H1 (cell line): ENCODE results near the gene SAMMSON. TPM values are rescaled to one million over a fixed set of nuclear protein-coding genes. Genes with fewer than 3 reads are reported as not detected.
A peak's percentile ranks its signal among the peaks of the same experiment; 100 is the strongest.

Source experiments
- CTCF ChIA-PET: fragments of 300-600 bp; sonication (Branson Sonifier 250); formaldehyde crosslinking; loops from one replicate; lab custom pipeline; 2021; ENCODE audit not compliant: partially characterized antibody; lab: Charles Lee
- POLR2A ChIA-PET: fragments of 300-600 bp; sonication (Branson Sonifier 250); formaldehyde crosslinking; loops from one replicate; lab custom pipeline; 2021; ENCODE audit warnings: inconsistent platforms; ENCODE audit not compliant: partially characterized antibody; lab: Charles Lee
- DNase-seq, 2 experiments: peaks; one replicate each; pipeline versions ENCODE4 v3.0.0 to v3.0.0-alpha.2; 2010 to 2022; ENCODE audit warnings: low spot score in 2 of 2, low read depth in 1 of 2, mixed read lengths in 1 of 2
- FAIRE-seq: peaks from 2 replicates; lab custom pipeline; 2011; peaks lifted over from hg19 to GRCh38; lab: Jason Lieb, UNC
- H2AFZ ChIP-seq: 2 replicates; pipeline ENCODE4 v1.8.1; 2012; ENCODE audit warnings: low read length, inconsistent platforms
- H2AK5ac ChIP-seq: 2 replicates; pipeline ENCODE4 v1.6.1; 2013; ENCODE audit warnings: low read depth, low read length
- H2BK120ac ChIP-seq: replicated peaks from 2 replicates; pipeline ENCODE3; 2013; ENCODE audit warnings: low read depth, low read length, inconsistent platforms
- H2BK12ac ChIP-seq: 2 replicates; pipeline ENCODE4 v1.6.1; 2013; ENCODE audit warnings: low read depth, low read length
- H2BK15ac ChIP-seq: 2 replicates; pipeline ENCODE4 v1.6.1; 2013; ENCODE audit warnings: low read length
- H2BK20ac ChIP-seq: 2 replicates; pipeline ENCODE4 v1.6.1; 2013; ENCODE audit warnings: low read length
- H2BK5ac ChIP-seq: 2 replicates; pipeline ENCODE4 v1.6.1; 2013; ENCODE audit warnings: low read depth, low read length
- H3K14ac ChIP-seq: 2 replicates; pipeline ENCODE4 v1.6.1; 2013; ENCODE audit warnings: inconsistent platforms; ENCODE audit not compliant: insufficient read length
- H3K18ac ChIP-seq: 2 replicates; pipeline ENCODE4 v1.6.1; 2013; ENCODE audit warnings: low read length; ENCODE audit errors: extremely low read depth
- H3K23ac ChIP-seq: 2 replicates; pipeline ENCODE4 v1.6.1; 2013; ENCODE audit warnings: inconsistent platforms; ENCODE audit not compliant: insufficient read length
- H3K23me2 ChIP-seq: 2 replicates; pipeline ENCODE4 v1.6.1; 2013; ENCODE audit warnings: low read depth, low read length
- H3K27ac ChIP-seq: 2 replicates; pipeline ENCODE4 v1.6.1; 2011; ENCODE audit warnings: low read depth, low read length, inconsistent platforms
- H3K27me3 ChIP-seq, 4 experiments: replicated peaks in 1 of 4; 1 replicate in 1 of 4; 2 replicates in 3 of 4; pipeline versions ENCODE4 v1.6.1 to v1.8.1; 2011 to 2013; ENCODE audit warnings: low read length in 3 of 4, mild to moderate bottlenecking in 3 of 4, inconsistent platforms in 2 of 4, mixed read lengths in 2 of 4, moderate library complexity in 1 of 4; ENCODE audit not compliant: control insufficient read depth in 3 of 4, insufficient read depth in 3 of 4; ENCODE audit errors: extremely low read depth in 1 of 4
- H3K36me3 ChIP-seq, 4 experiments: 2 replicates each; pipeline versions ENCODE4 v1.6.1 to v1.8.1; 2011 to 2013; ENCODE audit warnings: mild to moderate bottlenecking in 4 of 4, low read length in 3 of 4, moderate library complexity in 2 of 4, control low read depth in 1 of 4, inconsistent platforms in 1 of 4; ENCODE audit not compliant: insufficient read depth in 4 of 4, control insufficient read depth in 2 of 4
- H3K4ac ChIP-seq: replicated peaks from 2 replicates; pipeline ENCODE3; 2013; ENCODE audit warnings: low read length, low read depth, mixed read lengths, inconsistent platforms; ENCODE audit not compliant: insufficient read length
- H3K4me1 ChIP-seq, 4 experiments: replicated peaks in 1 of 4; 1 replicate in 1 of 4; 2 replicates in 3 of 4; pipeline versions ENCODE4 v1.6.1 to v1.8.1; 2011 to 2013; ENCODE audit warnings: low read length in 3 of 4, inconsistent platforms in 2 of 4, mixed read lengths in 1 of 4; ENCODE audit not compliant: insufficient read depth in 4 of 4, control insufficient read depth in 3 of 4
- H3K4me2 ChIP-seq, 2 experiments: 2 replicates each; pipeline versions ENCODE4 v1.6.1 to v1.8.1; 2011 to 2013; ENCODE audit warnings: low read depth in 2 of 2, low read length in 2 of 2, control low read depth in 1 of 2, inconsistent platforms in 1 of 2, mild to moderate bottlenecking in 1 of 2; ENCODE audit not compliant: insufficient read depth in 1 of 2
- H3K4me3 ChIP-seq, 4 experiments: fragments of 200-600, 300-600 bp in 1 of 4; sonication (generic), shearing (Covaris generic), sonication (Bioruptor Twin) in 1 of 4; 2 replicates each; pipeline versions ENCODE4 v1.5.1 to v1.8.1; 2011 to 2016; ENCODE audit warnings: low read length in 4 of 4, low read depth in 3 of 4, control low read depth in 2 of 4, inconsistent platforms in 2 of 4, mild to moderate bottlenecking in 2 of 4, mixed read lengths in 1 of 4, moderate library complexity in 1 of 4; ENCODE audit not compliant: insufficient read depth in 2 of 4; ENCODE audit errors: extremely low read depth in 1 of 4
- H3K56ac ChIP-seq: replicated peaks from 2 replicates; pipeline ENCODE3; 2013; ENCODE audit warnings: low read depth, mild to moderate bottlenecking, mixed read lengths, low read length, inconsistent platforms; ENCODE audit not compliant: insufficient read length
- H3K79me1 ChIP-seq: 2 replicates; pipeline ENCODE4 v1.6.1; 2013; ENCODE audit warnings: low read depth, low read length, control low read depth
- H3K79me2 ChIP-seq, 2 experiments: 2 replicates each; pipeline versions ENCODE4 v1.6.1 to v1.8.1; 2012 to 2013; ENCODE audit warnings: low read length in 2 of 2, mild to moderate bottlenecking in 2 of 2, inconsistent platforms in 1 of 2; ENCODE audit not compliant: insufficient read depth in 2 of 2, control insufficient read depth in 1 of 2
- H3K9ac ChIP-seq, 4 experiments: replicated peaks in 1 of 4; 1 replicate in 1 of 4; 2 replicates in 3 of 4; pipeline versions ENCODE4 v1.6.1 to v1.8.1; 2011 to 2013; ENCODE audit warnings: low read depth in 3 of 4, low read length in 3 of 4, control low read depth in 2 of 4, mild to moderate bottlenecking in 2 of 4, moderate library complexity in 2 of 4, inconsistent platforms in 1 of 4; ENCODE audit errors: extremely low read depth in 1 of 4
- H3K9me3 ChIP-seq, 2 experiments: 2 replicates each; pipeline versions ENCODE4 v1.6.1 to v1.8.1; 2012 to 2013; ENCODE audit warnings: mild to moderate bottlenecking in 2 of 2, moderate library complexity in 2 of 2, control low read depth in 1 of 2, inconsistent platforms in 1 of 2, low read depth in 1 of 2, low read length in 1 of 2, mixed read lengths in 1 of 2; ENCODE audit not compliant: insufficient read depth in 2 of 2
- H4K20me1 ChIP-seq, 2 experiments: replicated peaks in 1 of 2; 2 replicates each; pipeline versions ENCODE3 to v1.8.1; 2011 to 2013; ENCODE audit warnings: inconsistent platforms in 2 of 2, low read length in 2 of 2, mild to moderate bottlenecking in 1 of 2; ENCODE audit not compliant: insufficient read depth in 2 of 2, control insufficient read depth in 1 of 2
- H4K5ac ChIP-seq: 2 replicates; pipeline ENCODE4 v1.6.1; 2013; ENCODE audit warnings: low read length, low read depth, mixed read lengths, inconsistent platforms; ENCODE audit not compliant: insufficient read length
- H4K8ac ChIP-seq: 2 replicates; pipeline ENCODE4 v1.8.0; 2013; ENCODE audit warnings: mild to moderate bottlenecking, moderate library complexity, low read length, inconsistent platforms; ENCODE audit not compliant: insufficient read depth; ENCODE audit errors: extremely low read depth
- H4K91ac ChIP-seq: replicated peaks from 2 replicates; pipeline ENCODE3; 2013; ENCODE audit warnings: low read length, mixed read lengths, inconsistent platforms; ENCODE audit not compliant: insufficient read length
- CBX5 ChIP-seq: fragments of 300-800, 300-1000 bp; sonication (generic); IDR thresholded peaks from 2 replicates; pipeline ENCODE4 v1.7.1; 2016; ENCODE audit warnings: antibody characterized with exemption, low read length, low read depth
- CHD1 ChIP-seq: IDR thresholded peaks from 2 replicates; pipeline ENCODE4 v1.6.1; 2012; ENCODE audit warnings: low read depth, low read length, improper control_type of control experiment
- CTCF ChIP-seq, 3 experiments: IDR thresholded peaks; 1 replicate in 2 of 3; 2 replicates in 1 of 3; pipeline versions ENCODE4 v1.5.1 to v1.6.1; 2011; ENCODE audit warnings: low read length in 3 of 3, mild to moderate bottlenecking in 3 of 3, inconsistent platforms in 2 of 3, low read depth in 1 of 3, moderate library complexity in 1 of 3; ENCODE audit not compliant: insufficient read depth in 1 of 3; ENCODE audit errors: control extremely low read depth in 1 of 3
- KDM1A ChIP-seq: fragments of 200-600, 300-600 bp; sonication (generic); IDR thresholded peaks from 2 replicates; pipeline ENCODE4 v1.7.1; 2016; ENCODE audit warnings: mild to moderate bottlenecking, low read length, borderline replicate concordance
- MAFK ChIP-seq: IDR thresholded peaks from 2 replicates; pipeline ENCODE4 v1.6.1; 2012; ENCODE audit warnings: low read depth, mild to moderate bottlenecking, improper control_type of control experiment, low read length
- RAD21 ChIP-seq, 2 experiments: IDR thresholded peaks in 1 of 2; conservative IDR thresholded peaks in 1 of 2; 2 replicates each; pipeline ENCODE4 v1.6.1; 2011; ENCODE audit warnings: low read depth in 2 of 2, low read length in 2 of 2, improper control_type of control experiment in 1 of 2, inconsistent platforms in 1 of 2, mild to moderate bottlenecking in 1 of 2, moderate library complexity in 1 of 2
- RNF2 ChIP-seq: fragments of 200-900, 300-1000 bp; sonication (generic); IDR thresholded peaks from 2 replicates; pipeline ENCODE4 v1.7.1; 2016; ENCODE audit warnings: borderline replicate concordance, low read depth, mild to moderate bottlenecking, antibody characterized with exemption, low read length; ENCODE audit not compliant: poor library complexity, severe bottlenecking; ENCODE audit errors: missing control alignments
- SRF ChIP-seq: IDR thresholded peaks from 2 replicates; pipeline ENCODE4 v1.6.1; 2011; ENCODE audit warnings: mild to moderate bottlenecking, low read depth, low read length, moderate library complexity
- WGBS, 2 experiments: shearing (Covaris generic) in 1 of 2; methylation state at CpG; one replicate each; pipeline versions ENCODE4 v1.1.6 to v1.1.7; 2013 to 2015; ENCODE audit warnings: low lambda C conversion rate in 2 of 2, mixed read lengths in 2 of 2, inconsistent platforms in 1 of 2, low coverage in 1 of 2, missing lambda C conversion rate in 1 of 2; ENCODE audit not compliant: insufficient replicate concordance in 2 of 2, insufficient coverage in 1 of 2, insufficient read length in 1 of 2; ENCODE audit errors: extremely low coverage in 1 of 2, missing lambda C conversion rate in 1 of 2; 5-methylcytosine and 5-hydroxymethylcytosine counted together
- polyA plus RNA-seq, 7 experiments: library from polyadenylated mRNA; depleted of rRNA in 3 of 7; stranded (reverse) in 5 of 7; unstranded in 2 of 7; fragments of >200 nt in 5 of 7; fragments of 200-250 nt in 2 of 7; gene quantifications; 1 replicate in 5 of 7; 2 replicates in 1 of 7; 4 replicates in 1 of 7; pipeline versions ENCODE4 v1.2.1 to v1.2.3, GENCODE V29; 2011 to 2013; ENCODE audit warnings: missing spikeins in 2 of 7, mixed read lengths in 2 of 7
- total RNA-seq: library from RNA; stranded (reverse); fragmentation: NEBNext Ultra II Directional; extraction: Animal tissue kit (Norgen Biotek cat#: 25700); gene quantifications from 2 replicates; pipeline ENCODE4 v1.2.1, GENCODE V29; 2021
- TF ChIP-seq, protein P1 (sequence below): IDR thresholded peaks from 2 replicates; pipeline ENCODE4 v1.6.1; 2012; ENCODE audit warnings: inconsistent platforms

SAMMSON gene
- total and polyA plus RNA-seq, 2 of the 8 experiments (the other 6 are each of a cell fraction or from before 2014, with no cell fraction given): not detected

- no peak overlapping the region for H3K27ac ChIP-seq
- WGBS, 2 experiments: 40% methylated on average over 6 of the region's 6 CpGs; no CpG with 5 or more reads in 1 of the 2 experiments
- H3K14ac ChIP-seq: no peak overlapping the region
- H3K9ac ChIP-seq: no peak overlapping the region
- H2BK15ac ChIP-seq: no peak overlapping the region
- H3K4me3 ChIP-seq: no peak overlapping the region
- no peaks in the 10 kb centered on the region for H4K20me1 ChIP-seq
- no peak overlapping the region for H3K56ac ChIP-seq
- no peaks in the 10 kb centered on the region for H3K79me2 ChIP-seq
- no peak overlapping the region for H3K4ac ChIP-seq
- H3K9me3 ChIP-seq: no peaks in the 10 kb centered on the region
- no peak overlapping the region for H2AFZ ChIP-seq
- H4K5ac ChIP-seq: no peak overlapping the region
- no peaks in the 10 kb centered on the region for H3K4me1 ChIP-seq
- H2BK12ac ChIP-seq: no peak overlapping the region
- H3K36me3 ChIP-seq: no peaks in the 10 kb centered on the region
- H3K79me1 ChIP-seq: no peaks in the 10 kb centered on the region
- TF ChIP-seq, protein P1, sequence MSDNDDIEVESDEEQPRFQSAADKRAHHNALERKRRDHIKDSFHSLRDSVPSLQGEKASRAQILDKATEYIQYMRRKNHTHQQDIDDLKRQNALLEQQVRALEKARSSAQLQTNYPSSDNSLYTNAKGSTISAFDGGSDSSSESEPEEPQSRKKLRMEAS: peak; percentile 81; the same call in 1 of the 2 replicates
- peak; percentile 64 to 70 (median 65) for TF ChIP-seq CTCF (IDR thresholded peaks at IDR 0.05; ENCODE audit: control extremely low read depth in 1 of 3, insufficient read depth in 1 of 3, low read depth in 1 of 3, low read length in 3 of 3)
- TF ChIP-seq MAFK: no peak
- TF ChIP-seq CBX5: no peak
- no peak for TF ChIP-seq RNF2
- no peak for TF ChIP-seq KDM1A
- no peak for TF ChIP-seq CHD1
- peak; percentile 40 to 55; a peak in 3 of 4 replicates for TF ChIP-seq RAD21 (IDR thresholded peaks at IDR 0.05 in 1 of 2, conservative IDR thresholded peaks at IDR 0.05 in 1 of 2; ENCODE audit: low read depth in 2 of 2, low read length in 2 of 2)
- no peak for TF ChIP-seq SRF
- H2AK5ac ChIP-seq: no peak overlapping the region
- no peak overlapping the region for H3K18ac ChIP-seq
- no peak overlapping the region for H2BK20ac ChIP-seq
- no peaks in the 10 kb centered on the region for H3K23me2 ChIP-seq
- H3K23ac ChIP-seq: no peak overlapping the region
- H3K27me3 ChIP-seq: no peaks in the 10 kb centered on the region
- FAIRE-seq: peak; percentile 19
- no peak overlapping the region for H2BK120ac ChIP-seq
- ChIA-PET CTCF (interaction anchor here (0.6 to 13.2 kb wide), 27 partner anchors 8 to 1555 kb away, joined by 3 to 205 read pairs (median 4); no protein-coding TSS in a partner anchor), POLR2A (no interaction called here)
- peak; percentile 41 to 82 for DNase-seq
- no peak overlapping the region for H3K4me2 ChIP-seq
- no peak overlapping the region for H2BK5ac ChIP-seq
- H4K8ac ChIP-seq: no peak overlapping the region
- no peak overlapping the region for H4K91ac ChIP-seq
These were observed 108.5 kb downstream of the SAMMSON start for GRCh38 chr3:70108072-70108471.
